SH-SY5Y (cell line): ENCODE data around the gene HOXB4.

Experiments used
- GATA2 ChIP-seq: IDR thresholded peaks from 2 replicates; pipeline ENCODE4 v1.6.1; 2011; ENCODE audit warnings: mild to moderate bottlenecking, low read depth, low read length
- GATA3 ChIP-seq: IDR thresholded peaks from 2 replicates; pipeline ENCODE4 v1.6.1; 2011; ENCODE audit warnings: low read depth, mild to moderate bottlenecking, low read length, moderate library complexity

- TF ChIP-seq GATA2 (no peak), GATA3 (no peak)
These were observed 19.9 kb upstream of the HOXB4 start for GRCh38 chr17:48597778-48598631.
